ENCODE data around the gene OAS1.
"Not testable (repeated sequence)": the region's sequence is repeated elsewhere in the genome, so short reads cannot be mapped to it uniquely, and the experiment has no call there.

Gene OAS1

DNA sequence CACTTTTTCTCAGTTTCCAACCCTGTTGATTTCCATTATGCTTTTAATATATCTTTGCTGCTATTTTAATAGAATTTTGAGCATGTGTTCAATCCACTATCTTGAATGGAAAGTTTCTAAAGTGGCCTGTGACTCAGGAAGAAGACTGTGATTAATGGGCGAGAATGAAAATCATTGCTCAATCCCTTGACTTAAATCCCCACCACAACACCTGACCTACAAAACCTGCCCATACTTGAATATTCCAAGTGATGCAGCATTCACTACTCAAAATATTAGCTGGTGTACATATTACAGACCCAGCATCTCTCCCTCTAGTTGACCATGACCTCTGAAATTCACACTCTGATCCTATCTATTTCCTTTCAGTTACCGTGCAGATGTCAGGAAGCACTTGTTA lies 30.2 kb downstream of the OAS1 start:
- DNase-seq (ENCODE audit: low read depth) = no peak

DNA sequence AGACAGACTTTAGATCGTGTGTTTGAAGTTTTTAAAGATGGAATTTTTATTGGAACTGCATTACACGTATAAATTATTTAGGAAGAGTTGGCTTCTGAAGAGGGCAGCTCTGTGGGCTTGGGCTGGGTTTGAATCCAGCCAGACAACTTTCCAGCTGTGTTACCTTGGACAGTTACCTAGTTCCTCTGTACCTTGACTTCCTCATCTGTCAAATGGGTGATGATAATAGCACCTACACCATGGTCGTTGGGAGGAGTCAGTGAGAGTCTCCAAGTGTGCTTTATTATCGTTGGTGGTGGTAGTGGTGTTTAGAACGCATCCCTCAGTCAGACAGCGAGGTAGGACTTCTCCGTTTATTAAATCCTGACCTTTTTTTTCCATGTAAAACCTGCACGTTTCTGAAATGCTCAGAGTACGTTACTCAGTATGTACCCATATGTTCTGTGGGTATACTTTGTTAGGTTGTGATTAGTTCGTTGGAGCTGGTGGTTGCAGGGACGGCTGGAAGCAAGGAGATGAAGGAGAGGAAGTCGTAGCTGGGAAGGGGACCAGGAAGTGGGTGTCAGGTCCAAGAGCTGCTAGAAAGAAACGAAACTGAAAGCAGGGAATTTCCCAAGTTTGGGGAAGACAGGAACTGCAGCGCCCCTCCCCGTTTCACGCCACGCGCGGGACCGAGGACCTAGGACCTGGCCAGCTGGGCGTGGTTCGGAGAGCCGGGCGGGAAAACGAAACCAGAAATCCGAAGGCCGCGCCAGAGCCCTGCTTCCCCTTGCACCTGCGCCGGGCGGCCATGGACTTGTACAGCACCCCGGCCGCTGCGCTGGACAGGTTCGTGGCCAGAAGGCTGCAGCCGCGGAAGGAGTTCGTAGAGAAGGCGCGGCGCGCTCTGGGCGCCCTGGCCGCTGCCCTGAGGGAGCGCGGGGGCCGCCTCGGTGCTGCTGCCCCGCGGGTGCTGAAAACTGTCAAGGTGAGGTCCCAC lies 31.3 kb downstream of the OAS1 start, which contains the start of gene OAS3:
TSS of gene OAS3 (plus strand) at position 734 of the 979 bp plus-strand sequence. CDS start at position 791, 57 bp downstream.
- peak; percentile 35 for DNase-seq (ENCODE audit: low read depth)

DNA sequence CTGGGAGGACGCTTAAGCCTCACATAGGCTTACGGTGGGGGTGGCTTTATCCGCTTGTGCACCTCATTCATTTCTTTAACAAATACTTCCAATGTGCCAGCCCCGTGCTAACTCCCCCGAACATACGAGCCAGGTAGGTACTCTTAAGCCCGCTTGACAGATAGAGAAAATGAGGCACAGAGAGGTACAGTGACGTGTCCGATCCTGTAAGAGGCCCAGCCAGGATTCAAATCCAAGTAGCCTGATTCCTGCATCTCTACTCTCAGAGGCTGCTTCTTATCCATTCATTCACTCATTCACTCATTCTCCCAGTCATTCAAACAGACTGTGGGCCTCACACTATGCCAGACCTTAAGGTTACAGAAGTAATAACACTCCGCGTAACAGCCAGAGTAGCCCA lies 32.0 kb downstream of the OAS1 start:
- no peak for DNase-seq (ENCODE audit: low read depth)

DNA sequence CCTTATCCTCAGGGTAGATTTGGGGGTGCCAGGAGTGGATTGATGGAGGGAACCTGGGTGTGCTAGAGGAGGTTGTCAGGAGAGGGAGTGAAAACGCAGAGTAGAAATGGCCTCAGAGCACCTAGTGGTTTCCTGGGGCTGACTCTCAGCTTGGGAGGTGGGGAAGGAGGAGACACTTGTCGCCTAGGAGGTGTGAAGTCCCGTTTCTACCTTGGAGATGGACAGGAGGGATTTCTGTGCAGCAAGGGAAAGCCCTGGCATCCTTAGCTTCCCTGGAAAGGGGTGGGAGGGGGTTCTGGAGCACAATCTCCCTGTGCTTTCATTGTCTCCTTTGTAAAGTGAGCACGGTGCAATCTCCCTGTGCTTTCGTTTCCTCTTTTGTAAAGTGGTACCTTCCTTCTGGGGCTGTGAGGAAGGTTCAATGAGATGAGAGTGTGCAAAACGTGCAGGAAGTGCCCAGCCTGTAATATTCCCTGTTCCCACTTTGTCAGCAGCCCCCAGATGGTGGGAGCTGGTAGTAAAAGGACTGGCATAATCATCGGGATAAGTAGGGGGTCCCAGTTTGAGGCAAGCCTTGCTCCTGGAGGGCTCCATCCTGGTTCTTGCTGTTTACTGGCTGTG lies 33.1 kb downstream of the OAS1 start:
- DNase-seq (ENCODE audit: low read depth) = no peak

DNA sequence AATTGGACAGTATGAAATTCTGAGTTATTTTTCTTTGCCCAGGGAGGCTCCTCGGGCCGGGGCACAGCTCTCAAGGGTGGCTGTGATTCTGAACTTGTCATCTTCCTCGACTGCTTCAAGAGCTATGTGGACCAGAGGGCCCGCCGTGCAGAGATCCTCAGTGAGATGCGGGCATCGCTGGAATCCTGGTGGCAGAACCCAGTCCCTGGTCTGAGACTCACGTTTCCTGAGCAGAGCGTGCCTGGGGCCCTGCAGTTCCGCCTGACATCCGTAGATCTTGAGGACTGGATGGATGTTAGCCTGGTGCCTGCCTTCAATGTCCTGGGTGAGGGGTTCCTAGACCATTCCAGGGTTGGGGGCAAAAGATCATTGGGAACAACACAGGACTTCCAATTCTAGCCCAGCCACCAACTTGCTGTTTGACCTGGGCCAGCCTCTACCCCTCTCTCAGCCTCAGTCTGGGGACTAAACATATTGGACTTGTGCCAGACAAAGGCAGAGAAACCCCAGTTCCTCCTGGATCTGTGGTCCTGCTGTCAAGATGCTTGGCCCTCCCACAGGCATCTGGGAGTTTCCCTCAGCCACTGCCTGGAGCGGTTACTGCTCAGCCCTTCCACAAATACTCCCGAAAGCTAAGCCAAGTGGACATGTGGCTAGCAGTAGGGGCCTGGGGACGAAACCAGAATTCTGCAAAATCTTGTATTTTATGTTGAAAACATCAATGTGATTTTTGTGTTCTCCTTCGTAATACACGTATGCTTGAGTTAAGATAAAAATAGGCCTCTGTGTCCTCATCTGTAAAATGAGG lies 35.0 kb downstream of the OAS1 start:
- DNase-seq (ENCODE audit: low read depth) = no peak

DNA sequence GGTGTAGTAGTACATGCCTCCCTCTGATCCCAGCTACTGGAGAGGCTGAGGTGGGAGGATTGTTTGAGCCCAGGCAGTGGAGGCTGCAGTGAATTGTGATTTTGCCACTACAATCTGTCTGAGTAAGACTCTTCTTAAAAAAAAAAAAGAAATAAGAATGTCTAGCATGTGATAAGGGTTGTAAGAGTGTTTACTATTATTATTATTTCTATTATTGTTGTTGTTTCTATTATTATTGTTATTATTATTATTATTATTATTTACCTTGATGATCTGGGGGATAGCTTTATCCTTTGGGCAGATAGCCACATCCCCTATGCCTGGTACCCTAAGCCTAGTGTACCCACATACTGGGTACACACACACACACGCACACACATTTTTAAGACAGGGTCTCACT lies 35.8 kb downstream of the OAS1 start:
- no peak for DNase-seq (ENCODE audit: low read depth)

- DNase-seq (ENCODE audit: low read depth) = no peak
These were observed 37.4 kb downstream of the OAS1 start for GRCh38 chr12:112944024-112944690.

- no peak for DNase-seq (ENCODE audit: low read depth)
These were observed 38.8 kb downstream of the OAS1 start for GRCh38 chr12:112945515-112945914.

GRCh38 chr12:112946236-112947000 lies 39.7 kb downstream of the OAS1 start:
- no peak for DNase-seq (ENCODE audit: low read depth)

- no peak for DNase-seq (ENCODE audit: low read depth)
These were observed 40.6 kb downstream of the OAS1 start for GRCh38 chr12:112947314-112947713.

DNA sequence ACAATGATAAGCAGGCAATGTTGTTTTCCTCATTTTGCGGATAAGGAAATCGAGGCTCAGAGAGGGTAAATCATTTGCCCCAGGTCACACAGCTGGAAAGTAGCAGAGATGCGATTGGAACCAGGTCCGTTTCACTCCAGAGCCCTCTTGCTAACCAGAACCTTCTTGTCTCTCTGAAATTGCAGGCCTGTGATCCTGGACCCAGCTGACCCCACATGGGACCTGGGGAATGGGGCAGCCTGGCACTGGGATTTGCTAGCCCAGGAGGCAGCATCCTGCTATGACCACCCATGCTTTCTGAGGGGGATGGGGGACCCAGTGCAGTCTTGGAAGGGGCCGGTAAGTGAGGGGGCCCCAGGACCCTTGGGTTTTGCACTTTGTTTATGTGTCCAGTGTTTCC lies 41.0 kb downstream of the OAS1 start:
- no peak for DNase-seq (ENCODE audit: low read depth)

- DNase-seq (ENCODE audit: low read depth) = no peak
These were observed 42.0 kb downstream of the OAS1 start for GRCh38 chr12:112948806-112949205.

DNA sequence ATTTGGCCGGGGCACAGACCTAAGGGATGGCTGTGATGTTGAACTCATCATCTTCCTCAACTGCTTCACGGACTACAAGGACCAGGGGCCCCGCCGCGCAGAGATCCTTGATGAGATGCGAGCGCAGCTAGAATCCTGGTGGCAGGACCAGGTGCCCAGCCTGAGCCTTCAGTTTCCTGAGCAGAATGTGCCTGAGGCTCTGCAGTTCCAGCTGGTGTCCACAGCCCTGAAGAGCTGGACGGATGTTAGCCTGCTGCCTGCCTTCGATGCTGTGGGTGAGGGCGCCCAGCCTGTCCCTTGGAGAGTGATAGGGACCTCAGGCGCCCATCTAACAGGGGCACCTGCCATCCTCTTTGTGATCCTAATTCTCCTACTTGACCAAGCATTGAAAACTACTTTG lies 43.9 kb downstream of the OAS1 start:
- DNase-seq (ENCODE audit: low read depth) = no peak

- not testable (repeated sequence) for DNase-seq (ENCODE audit: low read depth)
These were observed 50.4 kb downstream of the OAS1 start for GRCh38 chr12:112957125-112957524.

- DNase-seq (ENCODE audit: low read depth) = no peak
These were observed 54.3 kb downstream of the OAS1 start for GRCh38 chr12:112961074-112961473.

DNA sequence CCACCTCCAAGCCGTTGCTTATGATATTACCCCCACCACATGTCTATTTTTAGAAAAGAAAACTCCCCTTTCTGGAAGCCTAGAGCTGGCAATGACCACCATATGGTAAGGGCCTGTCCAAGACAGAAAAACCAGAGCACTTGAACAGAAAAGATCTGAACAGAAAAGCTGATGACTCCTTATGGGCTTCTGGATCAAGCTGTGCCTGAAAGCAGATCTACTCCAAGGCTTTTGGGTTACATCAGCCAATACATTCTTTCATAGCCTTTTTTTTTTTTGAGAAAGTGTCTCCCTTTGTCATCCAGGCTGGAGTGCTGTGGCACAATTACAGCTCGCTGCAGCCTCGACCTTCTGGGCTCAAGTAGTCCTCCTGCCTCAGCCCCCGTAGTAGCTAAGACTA lies 54.8 kb downstream of the OAS1 start:
- no peak for DNase-seq (ENCODE audit: low read depth)

GRCh38 chr12:112962561-112962960 lies 55.8 kb downstream of the OAS1 start:
- no peak for DNase-seq (ENCODE audit: low read depth)

- DNase-seq (ENCODE audit: low read depth) = no peak
These were observed 56.6 kb downstream of the OAS1 start for GRCh38 chr12:112963227-112963861.

GRCh38 chr12:112964067-112964670 lies 57.4 kb downstream of the OAS1 start:
- DNase-seq (ENCODE audit: low read depth) = no peak

DNA sequence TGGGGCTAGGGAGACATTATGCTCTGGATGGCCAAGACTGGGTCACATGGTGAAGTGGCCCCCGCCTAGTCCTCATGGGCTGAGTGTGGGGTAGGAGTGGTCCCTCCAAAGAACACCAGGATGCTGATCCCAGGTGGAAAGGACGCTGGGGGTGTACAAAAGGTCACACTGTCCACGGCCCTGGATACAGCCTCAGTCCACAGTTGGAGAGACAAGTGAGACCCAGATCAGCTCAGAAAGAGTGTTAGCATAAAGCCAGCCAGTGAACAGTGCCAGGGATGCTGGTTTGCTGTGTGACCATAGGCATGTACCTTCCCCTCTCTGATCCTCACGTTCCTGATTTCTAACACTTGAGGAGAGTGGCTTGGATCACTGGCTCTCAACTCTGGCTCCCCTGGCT lies 58.2 kb downstream of the OAS1 start:
- DNase-seq (ENCODE audit: low read depth) = no peak
